GM18517 (cell line): ENCODE data around the gene EEF1A2.

Experiments
- ATAC-seq: cut with Tn5 transposase; IDR thresholded peaks from one replicate; pipeline ENCODE4 v1.9.1; 2021; ENCODE audit warnings: mild to moderate bottlenecking, moderate library complexity; ENCODE audit not compliant: unreplicated experiment

The EEF1A2 gene

DNA sequence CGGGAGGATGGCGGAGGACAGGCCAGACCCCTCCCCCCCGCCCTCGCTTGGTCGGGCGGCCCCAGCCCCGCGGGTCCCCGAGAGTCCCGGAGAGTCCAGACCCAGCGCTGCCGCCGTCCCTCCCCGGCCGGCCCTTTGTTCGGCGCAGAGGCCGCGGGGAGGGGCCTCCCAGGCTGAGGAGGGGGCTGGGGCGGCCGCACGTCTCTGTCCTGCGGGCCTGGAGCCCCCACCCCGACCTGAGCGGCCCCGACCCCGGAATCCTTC is 27.2 kb downstream of the EEF1A2 start:
- no peak for ATAC-seq

DNA sequence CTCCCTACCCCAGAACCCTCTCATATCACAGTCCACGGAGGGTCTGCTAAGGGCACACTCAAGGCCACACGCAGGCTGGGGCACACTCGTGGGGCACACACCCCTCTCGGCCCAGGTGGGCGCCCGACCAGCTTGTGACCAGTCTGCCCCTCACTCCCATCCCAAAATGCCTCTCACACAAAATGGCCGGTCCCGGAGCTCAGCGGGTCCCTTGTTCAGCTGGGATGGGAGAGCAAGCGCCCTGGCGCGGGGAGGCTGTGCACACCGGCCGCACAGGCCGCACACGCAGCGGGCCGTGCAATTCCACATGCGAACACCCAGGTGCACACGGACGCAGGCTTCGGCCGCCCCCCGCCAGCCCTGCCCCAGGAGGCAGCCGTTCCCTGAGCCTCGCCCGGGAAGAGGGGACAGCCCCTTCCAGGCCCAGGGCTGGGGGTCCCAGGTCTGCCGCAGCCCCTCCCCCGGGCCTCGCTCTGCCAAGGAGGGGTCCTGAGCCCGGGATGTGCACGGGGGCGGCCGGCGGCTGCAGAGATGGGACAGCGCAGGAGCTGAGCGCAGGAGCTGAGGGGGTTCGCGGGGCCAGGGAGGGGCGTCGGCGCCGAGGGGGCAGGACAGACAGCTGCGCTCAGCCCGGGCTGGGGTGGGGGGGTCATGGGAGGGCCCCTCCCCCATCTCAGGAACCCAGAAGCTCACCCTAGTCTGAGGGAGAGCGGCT is 27.7 kb downstream of the EEF1A2 start:
- ATAC-seq = no peak

DNA sequence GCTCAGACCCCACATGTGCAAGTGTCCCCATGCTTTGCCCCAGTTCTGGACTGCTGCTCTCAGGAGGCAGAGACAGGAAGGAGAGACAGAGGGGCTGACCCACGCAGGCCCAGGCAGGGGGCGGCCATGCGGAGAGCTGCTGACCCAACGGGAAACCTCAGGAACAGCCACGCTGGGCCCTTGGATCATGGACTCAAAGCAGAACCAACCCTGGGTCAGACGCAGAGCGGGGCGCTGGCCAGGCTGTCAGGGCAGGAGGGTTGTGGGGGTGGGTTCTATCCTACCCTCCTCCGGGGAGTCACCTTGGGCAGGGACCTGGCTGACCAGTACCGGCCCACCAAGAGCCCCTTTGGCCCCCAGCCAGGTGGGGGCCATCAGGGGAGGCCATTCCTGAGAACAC is 28.5 kb downstream of the EEF1A2 start:
- ATAC-seq = no peak

DNA sequence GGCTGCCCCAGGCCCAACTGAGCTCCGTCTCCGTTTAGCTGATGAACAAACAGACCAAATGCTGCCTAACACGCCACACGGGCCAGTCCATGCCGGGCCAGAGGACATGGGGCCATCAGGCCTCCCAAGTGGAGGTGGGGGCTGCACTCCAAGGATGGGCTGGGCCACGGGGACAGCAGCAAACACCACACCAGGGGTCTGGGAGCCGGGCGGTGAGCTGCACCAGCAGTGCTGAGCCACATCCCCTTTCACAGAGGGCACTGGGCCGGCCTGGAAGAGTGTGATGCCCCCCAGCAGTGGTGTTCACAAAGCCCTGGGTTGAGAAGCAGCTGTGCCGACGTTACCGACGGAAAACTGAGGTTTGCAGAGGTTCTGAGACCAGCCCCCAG is 29.2 kb downstream of the EEF1A2 start:
- no peak for ATAC-seq

DNA sequence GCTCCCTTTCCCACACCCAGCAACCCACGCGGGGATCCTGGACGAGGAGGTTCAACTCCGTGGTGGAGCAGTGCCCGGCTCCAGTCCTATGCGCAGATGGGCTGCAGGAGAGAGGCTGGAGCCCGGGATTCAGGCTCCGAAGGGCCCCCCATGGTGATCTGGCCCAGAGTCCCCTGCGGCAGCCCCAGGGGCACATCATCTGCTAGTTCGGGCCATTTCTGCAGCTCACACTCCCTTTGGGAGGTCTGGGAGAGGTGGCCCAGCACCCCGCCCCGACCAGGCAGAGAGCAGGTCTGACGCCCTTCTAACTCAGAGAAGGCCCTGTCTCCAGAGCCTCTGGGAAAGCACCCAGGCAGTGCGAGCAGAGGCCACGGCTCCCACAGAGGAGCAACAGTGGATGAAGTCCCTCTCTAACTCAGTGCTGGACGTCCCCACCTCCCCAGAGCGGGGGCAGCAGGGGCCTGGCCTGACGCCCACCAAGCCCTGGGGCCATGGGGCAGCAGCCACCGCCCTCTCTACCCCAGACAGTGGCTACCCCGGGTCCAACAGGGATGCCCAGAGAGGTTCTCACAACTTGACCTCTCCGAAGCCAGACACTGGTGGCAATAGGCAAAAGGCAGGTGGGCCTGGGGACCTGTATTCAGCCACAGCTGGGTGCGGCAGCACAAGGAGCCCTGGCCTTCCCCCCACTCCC is 29.7 kb downstream of the EEF1A2 start:
- no peak for ATAC-seq

DNA sequence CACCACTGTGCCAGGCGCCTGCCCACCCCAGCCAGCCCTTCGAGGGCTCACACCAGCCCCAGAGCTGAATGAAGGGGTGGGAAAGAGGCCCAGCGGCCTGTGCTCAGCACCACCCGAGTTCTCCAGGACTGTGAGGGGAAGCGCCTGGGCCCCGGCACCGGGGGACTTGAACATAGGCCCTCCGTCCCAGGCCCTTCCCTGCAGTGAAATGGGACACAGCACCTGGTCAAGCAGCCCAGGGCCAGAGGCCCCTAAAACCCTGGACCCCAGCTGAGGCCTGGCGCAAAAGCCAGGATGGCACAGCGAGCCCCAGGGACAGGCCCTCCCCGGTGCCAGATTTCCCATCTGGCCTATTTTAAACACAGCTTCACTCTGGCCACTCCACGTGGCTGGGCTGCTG is 30.5 kb downstream of the EEF1A2 start:
- no peak for ATAC-seq

DNA sequence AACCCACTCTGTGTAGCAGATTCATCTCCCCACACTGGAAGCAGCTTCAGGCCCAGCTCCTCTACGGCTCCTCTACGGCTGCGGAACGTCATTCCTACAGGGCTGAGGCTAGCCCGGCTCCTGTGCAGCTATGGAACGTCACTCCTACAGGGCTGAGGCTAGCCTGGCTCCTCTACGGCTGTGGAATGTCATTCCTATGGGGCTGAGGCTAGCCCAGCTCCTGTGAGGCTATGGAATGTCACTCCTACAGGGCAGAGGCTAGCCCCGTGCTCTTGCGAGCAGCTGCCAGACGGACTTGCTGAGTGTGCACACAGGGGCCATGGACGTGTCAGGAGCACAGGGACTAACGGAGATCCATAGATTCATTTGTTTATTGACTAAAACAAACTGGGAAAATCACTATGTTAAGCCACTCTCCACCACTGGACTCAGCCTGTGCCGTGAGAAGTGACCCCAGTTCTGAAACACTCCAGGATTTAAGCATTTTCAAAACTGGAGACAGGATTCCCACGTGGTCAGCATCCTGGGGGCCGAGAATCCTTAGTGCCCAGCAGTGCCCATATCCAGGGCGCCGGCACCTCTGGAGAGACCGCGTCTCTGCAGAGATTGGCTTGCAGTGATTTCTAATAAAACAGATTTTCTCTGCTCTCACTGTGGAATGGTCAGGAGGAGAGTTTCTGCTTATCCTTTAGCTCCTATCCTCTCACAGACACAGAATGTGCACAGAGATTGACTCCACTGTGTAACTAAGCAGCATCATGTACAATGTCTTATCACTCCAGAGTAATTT is 31.4 kb downstream of the EEF1A2 start:
- no peak for ATAC-seq

DNA sequence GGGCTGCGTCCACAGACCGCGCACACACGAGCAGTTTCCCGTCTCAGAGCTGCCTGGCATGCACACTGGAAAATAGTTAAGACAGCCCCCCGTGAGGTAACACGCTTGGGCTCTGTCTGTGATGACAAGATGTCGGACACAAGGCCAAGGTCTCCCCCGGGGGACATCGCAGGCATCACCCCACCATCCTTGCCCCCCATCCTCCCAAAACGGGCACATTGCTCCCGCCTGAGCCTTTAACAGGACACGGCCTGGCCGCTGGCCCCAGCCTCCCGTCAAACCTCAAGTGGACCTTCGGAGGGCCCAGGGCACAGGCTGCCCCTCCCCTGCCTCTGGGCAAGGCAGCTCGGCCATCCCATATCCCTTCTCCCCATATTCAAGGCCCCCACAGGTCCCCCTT is 32.0 kb downstream of the EEF1A2 start:
- no peak for ATAC-seq

DNA sequence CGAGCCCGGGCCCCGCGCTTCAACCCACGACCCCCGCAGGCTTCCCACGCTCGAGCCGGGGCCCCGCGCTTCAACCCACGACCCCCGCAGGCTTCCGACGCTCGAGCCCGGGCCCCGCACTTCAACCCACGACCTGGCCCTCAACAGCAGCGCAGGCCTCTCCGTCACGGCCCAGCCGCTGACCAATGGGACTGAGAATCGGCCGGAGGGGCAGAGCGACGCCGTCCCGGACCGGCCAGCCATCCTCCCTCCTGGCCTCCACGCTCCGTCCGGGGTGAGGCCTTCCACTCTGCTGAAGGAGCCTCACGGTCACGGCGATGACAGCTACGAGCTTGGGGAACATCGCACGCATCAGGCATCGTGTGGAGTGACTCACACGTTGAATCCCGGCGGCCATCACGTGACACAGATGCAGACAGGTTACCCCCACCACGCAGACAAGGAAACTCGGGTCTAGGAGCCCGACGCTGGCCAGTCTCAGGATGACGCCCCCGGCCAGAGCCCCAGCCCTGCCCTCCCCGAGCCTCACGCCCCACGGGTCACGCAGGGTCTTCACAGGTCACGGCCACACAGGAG is 32.5 kb downstream of the EEF1A2 start:
- ATAC-seq = no peak

DNA sequence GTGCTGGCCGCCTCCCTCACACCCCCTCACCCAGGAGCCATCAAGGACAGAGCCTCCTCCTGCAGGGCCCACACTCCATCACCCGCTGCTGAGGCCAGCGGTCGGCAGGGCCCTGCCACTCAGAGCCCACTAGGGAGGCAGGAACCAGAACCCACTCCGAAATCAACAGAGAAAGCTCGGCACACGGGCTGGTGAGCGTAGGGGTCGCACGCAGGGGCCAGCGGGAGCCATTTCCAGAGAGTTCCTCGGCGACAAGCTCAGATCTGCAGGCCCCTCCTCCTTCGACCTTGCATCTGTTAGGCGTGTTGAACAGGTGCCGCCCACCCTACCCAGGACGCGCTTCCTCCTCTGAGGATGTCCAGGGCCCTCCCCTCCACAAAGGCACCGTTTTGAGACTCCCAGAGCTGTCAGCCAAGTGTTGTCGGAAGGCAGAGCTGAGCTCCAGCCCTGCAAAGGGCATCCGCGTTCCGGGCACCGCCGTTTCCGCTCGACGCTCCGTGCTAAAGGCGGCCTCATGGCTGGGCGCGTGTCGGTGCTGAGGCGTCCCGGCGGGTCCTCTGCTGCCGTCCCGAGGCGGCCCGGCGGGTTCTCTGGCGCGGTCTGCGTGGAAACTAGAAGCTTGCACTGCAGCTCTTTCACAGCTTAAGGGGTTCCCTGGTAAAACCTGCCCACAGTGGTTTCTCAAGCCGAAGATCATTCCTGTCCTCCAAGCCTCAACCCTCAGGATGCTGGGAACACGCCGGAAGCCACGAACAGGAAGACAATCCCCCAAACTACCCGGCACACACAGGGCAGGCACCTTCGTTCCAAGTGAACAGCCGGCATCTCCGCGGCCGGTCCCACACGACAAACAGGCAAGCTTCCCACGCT is 33.3 kb downstream of the EEF1A2 start:
- no peak for ATAC-seq

DNA sequence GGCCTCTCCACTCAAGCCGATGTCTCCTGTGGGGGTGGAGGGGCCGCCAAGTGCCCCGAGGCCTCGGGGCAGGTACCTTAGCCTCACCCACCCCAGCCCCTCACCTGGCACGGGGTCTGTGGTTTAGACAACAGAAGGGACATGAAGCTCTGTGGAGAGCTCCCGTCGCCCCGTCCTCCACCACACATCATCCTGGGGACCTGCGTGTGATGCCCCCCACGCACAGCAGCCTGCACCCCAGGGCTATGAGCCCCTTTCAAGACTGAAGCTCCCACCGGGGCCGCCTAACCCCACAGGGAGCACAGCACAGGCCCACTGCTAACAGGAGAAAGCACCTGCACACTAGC is 34.6 kb downstream of the EEF1A2 start:
- ATAC-seq = no peak

DNA sequence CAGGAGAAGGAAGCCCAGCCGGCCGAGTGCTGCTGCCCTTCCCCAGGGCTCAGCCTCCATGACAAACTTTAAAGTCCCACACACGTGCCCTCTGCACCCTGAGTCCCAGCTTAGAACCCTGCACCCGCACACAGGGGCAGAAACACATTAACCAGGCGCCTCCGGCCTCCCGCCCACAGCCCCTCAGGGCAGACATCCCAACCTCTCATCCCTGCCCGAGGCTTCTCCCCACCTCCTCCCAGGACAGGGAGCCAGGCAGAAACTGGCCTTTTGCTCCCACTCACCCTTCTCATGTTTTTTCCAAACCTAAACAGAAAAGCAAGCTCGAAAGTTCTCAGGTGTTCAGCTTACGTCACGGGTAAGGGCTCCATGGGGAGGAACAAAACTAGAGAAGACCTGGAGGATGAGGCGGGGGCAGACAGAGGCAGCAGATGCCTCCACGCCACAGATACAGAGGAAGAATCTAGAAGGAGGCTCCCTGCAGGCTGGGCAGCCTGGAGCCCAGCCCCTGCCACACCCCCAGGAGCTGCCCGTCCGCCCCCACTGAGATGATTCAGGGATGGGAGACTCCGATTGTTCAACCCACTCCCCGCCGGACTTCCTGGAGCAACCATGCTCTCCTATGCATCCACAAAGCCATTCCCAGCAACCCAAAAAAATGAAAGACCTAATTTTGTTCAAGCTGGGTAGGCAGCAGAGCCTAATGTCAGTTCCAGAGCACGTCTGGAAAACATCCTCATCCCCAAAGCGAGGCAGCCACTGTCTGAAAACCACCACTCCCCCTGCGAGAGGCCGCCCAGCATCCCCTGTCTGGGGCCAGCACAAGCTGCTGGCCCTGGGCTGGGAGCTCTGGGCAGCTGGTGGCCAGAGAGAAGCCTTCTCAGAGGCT is 35.2 kb downstream of the EEF1A2 start:
- ATAC-seq = no peak

DNA sequence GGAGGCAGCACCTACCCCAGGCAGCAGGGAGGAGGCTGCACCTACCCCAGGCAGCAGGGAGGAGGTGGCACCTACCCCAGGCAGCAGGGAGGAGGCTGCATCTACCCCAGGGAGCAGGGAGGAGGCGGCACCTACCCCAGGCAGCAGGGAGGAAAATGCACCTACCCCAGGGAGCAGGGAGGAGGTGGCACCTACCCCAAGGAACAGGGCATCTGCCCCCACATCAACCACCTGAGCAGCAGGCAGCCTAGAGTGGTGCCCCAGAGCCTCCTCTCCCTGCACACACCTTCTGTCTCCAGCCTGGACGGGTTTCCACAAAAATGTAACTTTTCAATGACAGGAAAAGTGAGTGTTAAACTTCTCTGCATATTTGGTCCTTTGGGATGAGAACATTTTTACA is 36.6 kb downstream of the EEF1A2 start:
- ATAC-seq = no peak

DNA sequence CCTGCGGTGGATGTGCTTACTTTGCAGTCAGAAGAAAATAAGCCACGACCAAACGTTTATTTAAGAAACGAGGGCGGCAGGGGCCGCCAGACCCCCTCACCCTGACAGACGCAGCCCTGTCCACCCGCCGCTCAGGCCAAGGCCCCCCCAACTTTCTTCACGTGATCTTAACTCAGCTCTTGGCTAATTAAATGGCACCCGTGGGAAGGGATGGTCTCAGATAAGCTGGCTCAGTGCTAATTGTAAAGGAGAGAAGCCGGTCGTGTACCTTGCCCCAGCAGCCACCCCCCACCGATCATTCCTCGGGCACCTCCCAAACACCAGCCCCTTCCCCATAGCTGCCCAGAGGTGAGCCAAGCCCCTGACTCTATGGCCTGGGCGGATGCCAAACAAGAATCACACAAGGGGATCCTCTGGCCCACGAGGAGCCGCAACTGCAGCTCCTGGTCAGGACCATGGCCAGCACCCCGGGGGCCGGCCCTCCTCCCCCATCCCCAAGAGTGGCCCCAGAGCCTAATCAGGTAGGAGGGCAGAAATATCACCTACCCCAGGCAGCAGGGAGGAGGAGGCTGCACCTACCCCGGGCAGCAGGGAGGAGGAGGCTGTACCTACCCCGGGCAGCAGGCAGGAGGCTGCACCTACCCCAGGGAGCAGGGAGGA is 37.6 kb downstream of the EEF1A2 start:
- ATAC-seq = no peak

DNA sequence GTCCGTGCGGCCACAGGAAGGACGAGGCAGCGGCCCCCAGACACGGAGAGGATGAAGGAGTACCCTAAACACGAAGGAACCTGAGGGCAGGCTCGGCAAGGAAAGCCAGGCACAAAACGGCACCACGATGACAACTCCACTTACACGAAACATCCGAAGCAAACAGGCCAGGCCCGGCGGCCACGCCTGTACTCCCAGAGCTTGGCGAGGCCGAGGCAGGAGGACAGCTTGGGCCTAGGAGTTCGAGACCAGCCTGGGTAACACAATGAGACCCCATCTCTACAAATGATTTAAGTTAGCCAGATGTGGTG is 39.9 kb downstream of the EEF1A2 start:
- no peak for ATAC-seq

DNA sequence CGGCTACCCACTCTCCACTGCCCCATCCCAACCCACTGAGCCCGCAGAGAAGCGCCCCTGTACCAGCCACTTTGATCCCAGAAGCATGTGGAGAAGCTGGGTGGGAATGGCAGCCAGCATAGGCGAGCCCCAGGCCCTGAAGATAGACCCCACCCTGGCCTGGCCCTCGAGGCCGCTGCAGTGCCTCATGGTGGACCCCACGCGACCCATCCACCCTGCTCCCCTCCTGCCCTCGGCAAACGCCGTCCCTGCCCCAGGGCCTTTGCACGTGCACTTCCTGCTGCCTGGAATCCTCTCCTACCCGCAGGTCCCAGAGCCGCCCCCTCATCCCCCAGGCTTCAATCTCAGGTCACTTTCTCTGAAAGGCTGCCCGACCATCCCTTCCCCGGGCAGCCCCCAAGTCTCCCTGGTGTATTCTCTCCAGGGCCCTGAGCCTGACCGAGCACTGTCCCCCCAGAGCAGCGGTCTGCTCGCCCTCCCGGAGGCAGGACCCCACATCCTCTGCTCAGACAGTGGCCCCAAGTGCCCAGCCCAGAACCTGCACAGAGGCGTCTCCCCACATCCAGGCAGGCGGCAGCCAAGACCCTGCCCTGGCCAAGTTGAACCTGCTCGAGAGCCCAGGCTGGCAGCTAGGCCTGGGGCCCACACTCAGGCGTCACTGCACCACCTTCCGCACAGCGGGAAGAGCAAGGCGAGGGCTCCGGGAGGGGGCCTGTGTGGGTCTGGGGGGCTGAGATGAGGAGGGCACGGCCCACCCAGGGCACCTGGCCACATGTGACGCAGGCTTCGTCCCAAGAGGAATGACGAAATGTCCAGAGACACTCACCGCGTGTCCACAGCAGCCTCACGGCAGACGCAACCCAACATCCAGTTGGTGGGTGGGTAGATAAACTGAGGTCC is 40.5 kb downstream of the EEF1A2 start:
- ATAC-seq = no peak

DNA sequence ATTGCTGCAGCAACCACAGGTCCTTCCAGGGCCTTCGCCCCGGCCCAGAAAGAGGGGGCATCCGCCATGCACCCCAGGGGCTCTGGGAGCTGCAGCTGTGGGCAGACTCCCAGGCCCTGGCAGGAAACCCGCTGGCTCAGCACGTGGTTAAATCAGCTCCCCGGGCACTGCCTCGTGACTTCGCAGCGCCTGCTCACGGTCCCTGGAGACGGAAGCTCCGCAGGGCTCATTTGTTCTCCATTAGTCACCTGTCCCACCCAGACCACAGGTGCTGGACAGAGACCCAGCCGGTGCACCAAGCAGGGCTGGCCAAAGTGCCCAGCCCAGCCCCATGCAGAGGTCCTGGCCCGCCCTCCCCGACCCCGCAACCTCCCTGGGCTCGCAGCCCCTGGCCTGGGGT is 41.1 kb downstream of the EEF1A2 start:
- no peak for ATAC-seq

DNA sequence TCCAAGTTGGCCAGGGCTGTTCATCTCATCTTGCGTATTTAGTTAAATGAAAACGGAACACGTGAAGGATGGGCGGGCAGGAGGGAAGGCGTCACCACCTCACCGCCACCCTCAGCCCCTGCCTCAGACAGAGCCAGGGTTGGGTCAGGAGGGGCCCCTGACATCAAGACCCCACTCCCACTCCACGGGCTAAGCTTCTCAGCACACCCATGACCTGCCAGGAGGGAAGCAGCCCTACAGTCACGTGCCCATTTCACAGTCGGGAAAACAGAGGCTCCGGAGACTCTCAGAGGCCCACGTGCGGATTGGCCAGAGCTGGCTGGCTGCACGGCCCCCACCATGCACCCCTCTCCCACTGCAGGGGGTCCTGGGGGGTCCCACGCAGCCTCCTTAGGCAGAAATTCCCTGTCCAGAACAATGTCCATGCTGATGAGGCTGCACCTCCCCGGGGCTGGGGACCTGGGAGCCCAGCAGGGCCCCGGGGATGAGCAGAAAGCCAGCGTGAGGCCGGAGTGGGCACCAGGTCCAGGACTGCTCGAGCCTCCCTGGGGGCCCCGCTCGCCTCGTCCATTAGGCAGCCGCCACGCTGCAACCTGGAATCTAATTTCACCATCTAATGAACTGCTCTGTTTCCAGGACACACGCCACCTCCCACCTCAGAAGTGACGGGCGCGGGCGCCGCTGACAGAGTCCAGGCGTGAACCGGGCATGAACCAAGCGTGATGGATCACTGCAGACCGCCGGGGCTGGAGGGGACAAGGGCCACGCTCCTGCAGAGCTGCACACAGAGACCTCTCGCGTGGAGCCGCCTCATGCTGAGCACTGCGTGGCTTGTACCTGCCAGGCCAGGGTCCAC is 42.2 kb downstream of the EEF1A2 start:
- no peak for ATAC-seq
